Measurements from ENCODE around the gene MGAT5.

The MGAT5 gene

GRCh38 chr2:134352844-134353243 lies 99.0 kb downstream of the MGAT5 start:
- Histone ChIP-seq H3K27me3 (ENCODE audit: insufficient read depth, poor library complexity, severe bottlenecking) (no peaks in the 10 kb centered on the region), H3K36me3 (ENCODE audit: low read depth) (peaks cover 6% of the 10 kb centered on the region; the same call in 1 of the 2 replicates), H3K9me3 (ENCODE audit: severe bottlenecking) (no peaks in the 10 kb centered on the region), H3K4me1 (ENCODE audit: insufficient read depth, poor library complexity, severe bottlenecking) (no peaks in the 10 kb centered on the region), H3K4me3 (ENCODE audit: severe bottlenecking) (no peak overlapping the region), H3K27ac (ENCODE audit: poor library complexity, severe bottlenecking) (no peak overlapping the region)
- ATAC-seq (ENCODE audit: low read depth) (no peak), DNase-seq (ENCODE audit: low spot score) (no peak)
- no peak for TF ChIP-seq CTCF (IDR thresholded peaks at IDR 0.05; ENCODE audit: poor library complexity, severe bottlenecking)

- H3K36me3 ChIP-seq (ENCODE audit: low read depth) = peaks cover 6% of the 10 kb centered on the region; the same call in 1 of the 2 replicates
- H3K27ac ChIP-seq (ENCODE audit: poor library complexity, severe bottlenecking) = no peak overlapping the region
- ATAC-seq (ENCODE audit: low read depth) (no peak), DNase-seq (ENCODE audit: low spot score) (no peak)
- H3K4me1 ChIP-seq (ENCODE audit: insufficient read depth, poor library complexity, severe bottlenecking) = peaks cover 4% of the 10 kb centered on the region
- no peak for TF ChIP-seq CTCF (IDR thresholded peaks at IDR 0.05; ENCODE audit: poor library complexity, severe bottlenecking)
- H3K9me3 ChIP-seq (ENCODE audit: severe bottlenecking) = no peaks in the 10 kb centered on the region
- H3K4me3 ChIP-seq (ENCODE audit: severe bottlenecking) = no peak overlapping the region
- H3K27me3 ChIP-seq (ENCODE audit: insufficient read depth, poor library complexity, severe bottlenecking) = no peaks in the 10 kb centered on the region
Measured at GRCh38 chr2:134354611-134355010, 100.7 kb downstream of the MGAT5 start.

GRCh38 chr2:134357814-134358213 lies 103.9 kb downstream of the MGAT5 start:
- DNase-seq (ENCODE audit: low spot score) (no peak), ATAC-seq (ENCODE audit: low read depth) (no peak)
- no peaks in the 10 kb centered on the region for H3K27me3 ChIP-seq (ENCODE audit: insufficient read depth, poor library complexity, severe bottlenecking)
- H3K9me3 ChIP-seq (ENCODE audit: severe bottlenecking) = no peaks in the 10 kb centered on the region
- no peak for TF ChIP-seq CTCF (IDR thresholded peaks at IDR 0.05; ENCODE audit: poor library complexity, severe bottlenecking)
- H3K4me1 ChIP-seq (ENCODE audit: insufficient read depth, poor library complexity, severe bottlenecking) = peaks cover 6% of the 10 kb centered on the region
- peaks cover 4% of the 10 kb centered on the region; the same call in 1 of the 2 replicates for H3K36me3 ChIP-seq (ENCODE audit: low read depth)
- no peak overlapping the region for H3K27ac ChIP-seq (ENCODE audit: poor library complexity, severe bottlenecking)
- no peak overlapping the region for H3K4me3 ChIP-seq (ENCODE audit: severe bottlenecking)

GRCh38 chr2:134359367-134360081 lies 105.7 kb downstream of the MGAT5 start:
- Histone ChIP-seq H3K27ac (ENCODE audit: poor library complexity, severe bottlenecking) (no peak overlapping the region), H3K4me1 (ENCODE audit: insufficient read depth, poor library complexity, severe bottlenecking) (peaks cover 6% of the 10 kb centered on the region), H3K36me3 (ENCODE audit: low read depth) (no peaks in the 10 kb centered on the region; the same call in 1 of the 2 replicates), H3K4me3 (ENCODE audit: severe bottlenecking) (no peak overlapping the region), H3K9me3 (ENCODE audit: severe bottlenecking) (no peaks in the 10 kb centered on the region), H3K27me3 (ENCODE audit: insufficient read depth, poor library complexity, severe bottlenecking) (no peaks in the 10 kb centered on the region)
- TF ChIP-seq CTCF (IDR thresholded peaks at IDR 0.05; ENCODE audit: poor library complexity, severe bottlenecking) = no peak
- no peak for DNase-seq (ENCODE audit: low spot score)
- ATAC-seq (ENCODE audit: low read depth) = peak; percentile 76
